HG03571 (cell line): ENCODE results near the gene LAMA2.

ENCODE experiments used
- ATAC-seq: cut with Tn5 transposase; IDR thresholded peaks from one replicate; pipeline ENCODE4 v1.9.1; 2021; ENCODE audit not compliant: unreplicated experiment

The LAMA2 gene

DNA sequence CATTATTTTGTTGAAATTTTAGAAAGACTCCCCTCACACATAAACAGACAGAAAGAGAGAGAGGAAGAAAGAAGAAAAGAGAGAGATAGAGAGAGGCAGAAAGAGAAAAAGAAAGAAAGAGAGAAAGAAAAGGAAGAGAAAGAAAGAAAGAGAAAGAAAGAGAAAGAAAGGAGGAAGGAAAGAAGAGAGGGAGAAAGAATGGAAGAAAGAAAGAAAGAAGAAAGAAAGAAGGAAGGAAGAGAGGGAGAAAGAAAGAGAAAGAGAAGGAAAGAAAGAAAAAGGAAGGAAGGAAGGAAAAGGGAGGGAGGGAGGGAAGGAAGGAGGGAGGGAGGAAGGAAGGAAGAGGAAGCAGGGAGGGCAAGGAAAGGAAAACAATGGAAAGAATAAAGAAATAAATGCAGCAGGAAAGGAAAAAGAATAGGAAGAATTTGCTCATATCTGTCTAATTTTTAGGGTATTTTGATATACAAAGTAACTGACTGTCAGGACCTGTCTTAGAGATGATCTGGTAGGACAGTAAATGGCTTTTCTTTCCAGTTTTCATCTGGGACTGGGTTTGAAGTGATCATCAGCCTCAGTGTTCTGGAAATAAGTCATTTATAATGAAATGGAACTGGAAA is 325.6 kb downstream of the LAMA2 start:
- no peak for ATAC-seq

DNA sequence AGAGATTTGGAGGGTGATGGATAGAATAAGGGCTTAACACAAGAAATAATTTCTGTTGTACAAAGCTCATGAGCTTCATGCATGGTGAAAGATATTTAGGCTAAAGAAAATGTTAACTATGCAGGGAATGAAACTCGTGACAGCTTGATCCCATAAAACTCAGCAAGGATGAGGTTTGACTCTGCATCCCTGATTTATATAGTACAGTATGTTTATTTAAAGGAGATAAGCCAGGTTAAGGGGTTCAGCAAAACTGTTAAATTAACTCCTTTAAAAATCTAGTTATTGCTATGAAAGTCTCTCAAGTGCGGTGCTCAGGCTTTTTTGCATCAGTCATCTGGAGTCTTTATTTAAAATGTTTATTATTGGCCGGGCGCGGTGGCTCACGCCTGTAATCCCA is 326.4 kb downstream of the LAMA2 start:
- ATAC-seq, result no peak

DNA sequence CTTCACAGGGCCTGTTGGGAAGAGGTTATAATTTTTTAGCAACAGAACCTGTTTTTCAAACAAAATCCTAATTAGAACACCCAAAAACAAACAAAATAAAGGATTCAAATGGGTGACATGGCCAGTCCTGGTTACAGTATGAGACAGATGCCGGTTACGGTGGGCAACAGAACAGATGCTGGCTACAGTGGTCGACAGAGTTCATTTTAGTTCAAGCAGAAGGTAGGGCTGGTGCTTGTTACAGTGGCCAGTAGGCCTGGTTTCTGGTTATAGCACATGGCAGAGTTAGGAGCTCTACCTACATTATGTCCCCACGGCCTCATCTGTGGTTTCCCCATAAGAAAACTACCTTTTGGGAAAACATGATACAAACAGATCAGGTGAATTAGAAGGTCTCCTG is 327.7 kb downstream of the LAMA2 start:
- ATAC-seq, result no peak

DNA sequence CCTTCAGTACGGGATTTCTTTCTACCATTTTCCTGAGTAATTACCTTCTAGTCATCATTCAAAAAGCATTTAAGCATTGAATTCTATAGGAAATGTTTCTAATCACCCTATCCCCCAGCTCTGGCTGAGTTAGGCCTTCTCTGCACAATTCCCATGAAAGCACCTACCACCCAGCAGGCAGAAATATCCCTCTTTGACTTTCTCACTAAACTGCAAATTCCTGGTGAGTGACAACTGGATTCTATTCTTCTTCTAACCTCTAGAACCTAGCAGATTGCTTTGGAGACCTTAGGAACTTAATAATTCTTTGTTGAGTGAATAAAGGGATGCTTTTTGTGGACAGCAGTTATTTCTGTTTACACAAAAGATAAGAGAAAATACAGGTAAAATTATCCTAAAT is 328.7 kb downstream of the LAMA2 start:
- ATAC-seq, result no peak

DNA sequence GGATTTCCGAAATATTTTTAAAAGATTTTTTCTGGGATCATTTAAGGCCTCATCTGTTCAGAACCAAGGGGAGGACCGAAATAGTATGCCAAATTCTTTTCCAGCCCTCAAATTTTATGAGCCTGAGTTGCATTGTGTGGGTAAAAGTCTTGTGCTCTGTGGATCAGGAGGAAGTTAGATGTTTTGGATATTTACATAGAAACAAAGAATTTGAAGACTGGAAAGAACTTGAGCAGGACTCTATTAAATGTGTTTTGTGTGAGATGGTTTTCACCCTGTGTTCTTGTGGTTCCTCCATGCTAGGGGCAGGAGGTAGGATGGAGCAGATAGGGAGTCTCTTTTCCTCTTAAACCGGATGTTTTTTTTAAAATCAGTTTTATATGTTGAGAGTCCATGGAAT is 329.1 kb downstream of the LAMA2 start:
- no peak for ATAC-seq

DNA sequence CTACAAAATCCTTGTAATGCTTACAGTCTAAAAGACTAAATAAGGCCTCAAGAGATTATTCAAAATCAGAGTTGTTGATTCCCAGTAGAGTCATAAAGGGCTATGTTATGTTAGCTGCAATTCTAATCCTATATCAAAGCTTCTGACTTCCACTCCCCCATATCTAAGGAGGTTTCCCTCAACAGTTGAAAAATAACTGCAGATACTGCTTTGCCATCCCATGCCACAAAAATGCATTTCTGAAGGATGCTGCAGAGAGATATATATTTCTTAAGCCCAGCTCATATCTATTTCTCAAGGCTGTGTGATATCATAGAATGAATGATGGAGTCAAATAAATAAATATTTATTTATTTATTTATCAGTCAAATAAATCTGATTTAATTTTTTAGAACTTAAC is 332.3 kb downstream of the LAMA2 start:
- ATAC-seq, result no peak

DNA sequence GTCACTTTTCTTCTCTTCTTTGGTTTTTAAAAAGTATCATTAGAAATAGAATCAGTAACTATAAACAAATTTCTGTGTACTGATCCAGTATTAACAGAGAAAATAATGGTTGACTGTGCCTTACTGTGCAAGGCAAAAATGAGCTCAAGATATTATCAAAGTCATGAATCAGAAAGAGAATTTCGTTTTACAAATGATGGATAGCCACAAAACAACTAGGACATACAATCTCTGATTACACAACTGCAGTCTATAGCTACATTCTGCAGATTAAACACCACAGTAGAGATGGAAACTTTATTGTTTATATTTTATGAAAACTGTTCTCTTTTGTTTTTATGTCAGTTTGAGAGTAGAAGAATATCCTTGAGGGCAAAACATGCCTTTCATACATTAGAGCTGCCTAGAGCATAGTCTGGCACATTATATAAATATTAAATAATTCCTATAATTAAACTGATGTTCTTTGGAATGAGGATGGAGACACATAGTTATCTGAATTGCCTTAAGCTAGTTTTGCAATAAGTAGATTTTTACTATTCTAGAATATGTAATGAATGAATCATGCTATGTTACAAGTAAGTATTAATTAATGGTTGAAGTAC is 333.1 kb downstream of the LAMA2 start:
- no peak for ATAC-seq

DNA sequence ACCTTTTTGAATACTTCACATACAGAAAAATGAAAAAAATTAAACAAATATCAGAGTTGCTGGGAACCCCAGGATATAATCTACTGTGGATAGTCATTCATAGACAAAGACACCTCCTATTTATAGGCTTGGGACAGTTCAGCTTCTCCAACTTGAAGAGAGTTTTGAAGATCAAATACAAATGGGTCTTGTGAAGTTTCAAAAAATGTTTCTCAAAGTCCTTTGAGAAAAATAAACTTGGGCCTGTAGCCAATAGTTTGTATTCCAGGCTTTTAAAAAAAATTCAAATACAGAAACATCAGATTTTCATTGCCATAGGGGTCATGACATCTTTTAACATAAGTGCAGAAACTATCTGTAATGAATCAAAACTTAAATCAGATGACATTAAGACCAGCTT is 334.8 kb downstream of the LAMA2 start:
- ATAC-seq, result no peak

DNA sequence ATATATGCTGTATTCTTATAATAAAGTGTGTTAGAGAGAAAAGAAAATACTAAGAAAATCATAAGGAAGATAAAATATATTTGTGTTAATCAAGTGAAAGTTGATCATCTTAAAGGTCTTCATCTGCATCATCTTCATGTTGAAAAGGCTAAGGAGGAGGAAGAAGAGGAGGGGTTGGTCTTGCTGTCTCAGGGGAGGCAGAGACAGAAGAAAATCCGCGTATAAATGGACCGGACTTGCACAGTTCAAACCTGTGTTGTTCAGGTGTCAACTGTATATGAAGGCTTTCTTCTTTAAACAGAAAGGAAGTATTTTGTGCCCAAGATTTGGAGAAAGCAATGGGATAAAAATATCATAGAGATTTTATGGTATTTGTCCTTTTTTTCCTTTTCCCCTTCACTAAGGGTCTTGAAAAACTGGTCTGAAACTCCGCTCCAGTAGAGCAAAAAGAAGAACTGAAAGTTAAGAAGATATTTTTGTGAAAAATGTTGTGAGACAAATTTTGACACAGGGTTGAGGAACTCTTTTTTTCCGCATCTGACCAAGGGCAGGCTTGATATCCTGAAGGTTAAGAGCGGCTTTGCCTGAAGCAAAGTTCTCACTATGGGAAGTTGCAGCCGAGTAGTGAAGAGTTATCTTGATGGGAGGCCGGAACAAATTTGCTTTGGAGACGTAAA is 350.7 kb downstream of the LAMA2 start:
- peak; percentile 44 for ATAC-seq

DNA sequence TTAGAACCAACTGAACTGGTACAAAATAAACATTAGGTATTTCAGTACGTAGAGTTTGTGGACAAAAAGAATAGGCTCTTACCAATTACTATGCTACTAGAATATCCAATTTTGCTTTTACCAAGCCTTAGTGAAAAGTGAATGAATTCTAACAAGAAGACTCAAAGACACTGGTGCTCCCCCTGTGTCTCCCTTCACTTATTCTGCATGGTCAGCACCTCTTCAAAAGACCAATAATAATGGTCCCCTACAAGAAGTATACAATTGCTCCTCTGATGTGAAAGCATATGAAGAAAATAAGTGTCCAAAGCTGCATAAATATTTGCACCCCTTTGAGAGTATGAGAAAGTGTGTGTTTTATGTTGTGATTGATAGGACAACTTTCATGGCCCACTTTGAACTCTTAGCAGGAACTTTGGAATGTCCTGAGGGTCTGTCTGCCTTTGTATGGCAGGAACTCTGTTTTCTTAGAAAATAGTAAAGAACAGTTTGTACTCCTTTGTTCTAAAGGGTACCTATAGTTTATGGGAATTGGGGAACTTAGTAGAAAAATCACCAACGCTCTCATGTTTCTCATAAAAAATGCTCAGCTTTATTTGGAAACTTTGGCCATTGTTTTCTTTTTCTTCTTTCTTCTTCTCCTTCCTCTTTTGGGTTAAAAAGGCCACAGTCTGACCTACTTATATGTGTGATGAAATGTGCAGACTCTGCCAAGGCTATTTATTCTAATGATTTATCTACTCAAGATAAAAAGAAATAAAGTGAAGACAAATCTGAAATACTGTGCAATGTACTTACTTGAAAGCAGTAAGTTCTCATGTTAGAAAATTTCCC is 352.4 kb downstream of the LAMA2 start:
- no peak for ATAC-seq

DNA sequence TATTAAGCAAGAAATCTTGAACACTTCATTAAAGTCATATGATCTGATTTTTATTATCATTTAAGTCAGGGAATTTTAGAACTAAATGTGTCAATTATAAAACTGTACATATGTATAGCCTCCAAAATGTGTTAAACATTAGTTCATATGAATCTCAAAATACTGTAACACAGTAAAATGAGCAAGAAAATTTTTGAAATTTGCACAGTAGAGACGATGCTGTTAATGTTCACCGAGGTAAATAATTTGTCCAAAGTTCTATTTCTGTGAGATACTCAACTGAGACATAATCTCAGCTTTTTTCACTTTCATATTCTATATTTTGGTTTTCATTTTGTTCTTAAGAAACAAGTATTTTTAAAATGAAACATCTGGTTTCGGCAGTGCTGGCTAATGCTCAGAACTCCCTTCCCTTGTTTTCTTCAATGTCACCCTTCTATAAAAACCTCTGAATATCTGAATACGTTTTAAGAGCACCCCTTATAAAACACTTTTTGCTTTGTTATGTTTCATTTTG is 353.1 kb downstream of the LAMA2 start:
- ATAC-seq, result peak; percentile 87

DNA sequence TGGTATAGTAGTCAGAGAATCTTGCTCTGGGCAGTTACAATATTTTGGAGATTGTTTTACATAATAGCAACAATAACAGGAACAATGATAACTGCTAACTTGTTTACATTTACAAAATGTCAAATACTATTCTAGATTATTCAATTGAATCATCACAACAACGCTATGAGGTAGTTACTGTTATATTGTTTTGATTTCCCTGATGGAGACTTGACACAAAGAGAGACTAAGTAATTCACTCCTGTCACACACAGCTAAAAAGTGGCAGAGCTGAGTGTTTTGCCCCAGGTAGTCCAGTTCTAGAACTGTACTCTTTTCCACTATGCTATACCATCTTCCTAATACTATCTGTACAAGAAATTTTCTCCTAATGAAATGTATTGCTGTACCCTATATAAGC is 356.1 kb downstream of the LAMA2 start:
- no peak for ATAC-seq

DNA sequence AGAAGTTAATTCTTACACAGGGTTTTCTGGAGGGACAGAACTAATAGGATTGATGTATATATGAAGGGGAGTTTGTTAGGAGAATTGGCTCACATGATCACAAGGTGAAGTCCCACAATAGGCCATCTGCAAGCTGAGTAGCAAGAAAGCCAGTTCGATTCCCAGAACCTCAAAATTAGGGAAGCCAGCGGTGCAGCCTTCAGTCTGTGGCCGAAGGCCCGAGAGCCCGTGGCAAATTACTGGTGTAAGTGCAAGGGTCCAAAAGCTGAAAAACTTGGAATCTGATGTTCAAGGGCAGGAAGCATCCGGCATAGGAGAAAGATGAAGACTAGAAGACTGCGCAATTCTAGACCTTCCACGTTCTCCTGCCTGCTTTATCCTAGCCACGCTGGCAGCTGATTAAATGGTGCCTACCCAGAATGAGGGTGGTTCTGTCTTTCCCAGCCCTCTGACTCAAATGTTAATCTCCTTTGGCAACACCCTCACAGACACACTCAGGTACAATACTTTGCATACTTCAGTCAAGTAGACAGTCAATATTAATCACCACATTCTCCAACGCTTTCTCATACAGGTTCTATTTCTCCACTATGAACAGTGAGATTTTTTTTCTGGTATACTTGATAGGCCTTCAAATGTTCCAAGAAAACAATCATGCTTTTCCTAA is 357.0 kb downstream of the LAMA2 start:
- ATAC-seq, result no peak

DNA sequence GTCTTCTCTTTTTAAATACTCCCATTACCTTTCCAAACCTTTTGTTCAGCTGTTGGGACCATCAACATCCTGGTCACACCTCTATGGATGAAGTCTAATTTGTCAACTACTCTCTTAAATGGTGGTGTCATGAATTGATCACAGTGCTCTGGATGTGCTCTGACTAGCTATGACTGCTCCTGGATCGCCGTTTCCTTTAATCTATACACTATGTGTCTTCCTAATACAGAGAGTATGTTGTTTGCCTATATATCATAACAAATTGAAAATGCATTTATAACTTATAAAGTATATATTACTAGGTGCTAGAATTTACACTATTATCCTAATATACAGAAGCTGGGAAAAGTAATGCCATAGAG is 357.5 kb downstream of the LAMA2 start:
- no peak for ATAC-seq

DNA sequence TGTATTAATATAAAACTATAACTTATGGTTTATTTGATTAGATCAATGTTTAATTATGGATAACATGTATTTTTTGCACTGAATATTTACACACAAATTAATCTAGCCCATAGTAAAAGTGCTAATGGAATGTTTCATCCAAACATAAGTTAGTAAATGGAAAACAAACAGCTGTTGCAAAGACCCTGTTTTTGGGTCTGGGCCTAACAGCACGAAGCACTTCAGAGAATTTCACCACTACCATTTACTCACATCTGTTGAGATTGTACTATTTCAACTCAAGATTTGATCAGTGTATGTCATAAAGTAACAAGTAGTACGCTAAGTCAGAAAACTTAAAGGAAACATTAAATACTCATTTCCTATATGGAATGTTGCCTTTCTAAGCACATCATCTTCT is 359.6 kb downstream of the LAMA2 start:
- no peak for ATAC-seq

DNA sequence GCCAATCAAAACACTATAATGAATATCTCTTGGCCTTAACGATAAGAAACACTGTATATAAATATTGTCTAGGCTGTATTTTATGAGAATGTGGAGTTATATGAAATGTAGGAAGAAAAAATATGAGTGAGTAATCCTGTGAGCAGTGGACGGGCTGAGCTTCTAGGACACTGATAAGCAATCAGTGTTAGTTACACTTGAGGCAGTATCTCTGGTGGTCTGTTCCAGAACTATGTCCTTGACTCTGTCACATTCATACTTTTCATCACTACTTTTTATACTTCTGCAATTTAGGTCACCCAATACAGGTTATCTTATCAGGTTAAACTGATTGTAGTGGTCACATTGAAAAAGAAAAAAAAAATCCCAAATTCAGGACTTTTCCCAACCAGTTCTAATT is 360.4 kb downstream of the LAMA2 start:
- ATAC-seq, result no peak

DNA sequence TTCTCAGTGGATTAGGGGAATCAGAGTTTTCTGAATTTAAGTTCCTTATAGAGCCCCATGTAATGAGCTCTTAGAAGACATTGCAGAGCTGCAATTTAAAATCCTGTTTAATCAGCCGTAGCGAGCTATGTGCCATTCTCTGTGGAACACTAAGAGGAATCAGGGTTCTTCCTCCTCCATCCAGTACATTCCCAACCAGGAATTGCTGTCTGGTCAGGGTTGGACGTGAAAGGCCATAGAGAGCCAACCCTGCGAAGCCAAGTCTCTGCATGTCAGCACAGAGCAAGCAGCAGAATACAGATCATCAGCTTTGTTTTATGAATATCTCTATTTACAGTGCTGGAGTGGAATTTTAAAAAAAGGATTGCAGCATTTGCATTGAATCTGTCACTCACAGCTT is 366.0 kb downstream of the LAMA2 start:
- no peak for ATAC-seq

DNA sequence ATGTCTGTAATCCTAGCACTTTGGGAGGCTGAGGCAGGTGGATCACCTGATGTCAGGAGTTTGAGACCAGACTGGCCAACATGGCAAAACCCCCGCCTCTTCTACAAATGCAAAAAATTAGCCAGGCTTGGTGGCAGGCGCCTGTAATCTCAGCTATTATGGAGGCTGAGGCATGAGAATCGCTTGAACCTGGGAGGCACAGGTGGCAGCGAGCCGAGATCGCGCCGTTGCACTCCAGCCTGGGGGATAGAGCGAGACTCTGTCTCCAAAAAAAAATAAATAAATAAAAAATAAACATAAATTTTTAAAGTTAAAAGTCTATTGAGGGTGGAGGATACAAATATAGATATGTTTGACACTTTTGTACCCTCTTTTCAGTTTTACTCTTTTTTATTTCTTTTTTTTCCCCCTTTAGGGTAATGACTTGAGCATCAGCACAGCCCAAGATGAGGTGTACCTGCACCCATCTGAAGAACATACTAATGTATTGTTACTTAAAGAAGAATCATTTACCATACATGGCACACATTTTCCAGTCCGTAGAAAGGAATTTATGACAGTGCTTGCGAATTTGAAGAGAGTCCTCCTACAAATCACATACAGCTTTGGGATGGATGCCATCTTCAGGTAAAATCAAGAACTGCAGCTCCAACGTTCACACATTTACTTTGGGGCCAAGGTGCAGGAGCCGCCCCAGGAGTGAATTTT is 368.9 kb downstream of the LAMA2 start:
- peak; percentile 87 for ATAC-seq

DNA sequence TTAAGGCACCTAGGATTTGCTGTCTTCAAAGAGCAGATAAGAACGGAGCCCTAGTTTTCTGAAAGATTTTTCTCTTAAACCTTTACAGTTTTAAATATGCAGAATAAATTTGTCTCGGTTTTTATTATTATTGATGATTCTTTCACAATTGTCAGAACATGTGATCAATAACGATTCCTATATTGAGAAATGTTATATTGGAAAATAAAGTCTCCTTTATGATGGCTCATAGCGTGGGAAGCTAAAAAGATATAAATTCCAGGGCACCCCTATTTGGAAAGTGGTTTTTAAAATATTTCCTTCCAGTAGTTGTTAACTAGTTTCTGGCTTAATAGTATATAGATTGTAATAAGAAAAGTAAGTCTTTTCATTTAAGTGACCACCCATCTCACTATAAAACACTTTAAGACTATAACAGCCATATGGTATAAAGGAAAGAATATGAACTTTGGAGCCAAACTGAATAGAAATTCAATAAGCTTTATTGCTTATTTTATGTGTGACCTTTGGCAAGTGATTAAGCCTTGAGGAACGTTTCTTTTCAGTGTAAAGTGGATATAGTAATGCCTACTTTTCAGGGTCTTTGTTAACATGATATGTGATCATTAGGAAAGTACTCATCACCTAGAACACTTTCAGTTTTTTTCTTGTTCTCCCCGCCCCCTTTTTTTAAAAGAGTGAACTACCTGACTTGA is 369.6 kb downstream of the LAMA2 start:
- ATAC-seq, result no peak

DNA sequence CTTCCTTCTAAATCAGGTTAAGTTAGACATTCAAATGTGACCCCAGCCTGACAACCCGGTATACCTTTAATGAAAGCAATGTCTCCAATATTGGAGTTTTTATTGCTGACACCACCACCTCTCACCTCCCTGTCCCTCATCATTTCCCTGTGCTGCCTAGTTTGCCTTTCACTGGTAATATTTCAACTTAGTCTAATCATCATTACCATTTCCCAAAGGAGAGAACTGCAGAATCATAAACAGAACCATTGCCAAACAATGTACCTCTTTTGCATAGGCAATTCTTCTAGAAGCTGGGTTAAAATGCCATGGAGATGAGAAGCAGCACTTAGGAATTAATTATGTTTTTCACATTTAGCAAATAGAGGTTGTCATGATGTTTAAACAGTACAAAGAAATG is 370.3 kb downstream of the LAMA2 start:
- ATAC-seq, result no peak
